Gastroesophageal sphincter (tissue), 3 donors: ENCODE data around the gene COLQ.

Experiments
- CTCF ChIP-seq, 4 experiments: fragments of 200-600 bp in 2 of 4; fragments of 450-650 bp in 2 of 4; sonication (generic) in 1 of 4; IDR thresholded peaks; one replicate each; pipeline ENCODE4 v1.5.1; 2017 to 2019; ENCODE audit warnings: antibody characterized with exemption in 4 of 4, mild to moderate bottlenecking in 2 of 4, moderate library complexity in 2 of 4
- POLR2A ChIP-seq, 2 donors: fragments of 450-650 bp; IDR thresholded peaks; one replicate each; pipeline ENCODE4 v1.6.1; 2017; ENCODE audit warnings: antibody characterized with exemption in 2 of 2, mild to moderate bottlenecking in 2 of 2, moderate library complexity in 1 of 2

GRCh38 chr3:15458212-15458780 is 63.2 kb downstream of the COLQ start:
- TF ChIP-seq CTCF (IDR thresholded peaks at IDR 0.05) (no peak), POLR2A (IDR thresholded peaks at IDR 0.05) (no peak)
